SK-N-SH (cell line): ENCODE measurements around the gene SGSH. TPM values are rescaled to one million over a fixed set of nuclear protein-coding genes. Genes with fewer than 3 reads are reported as not detected.

ENCODE experiments used
- CTCF ChIA-PET: fragments of 300-600, 350-600 bp; formaldehyde crosslinking; extraction: SDS; loops from one replicate; lab custom pipeline; 2021; lab: Yijun Ruan, JAX
- POLR2A ChIA-PET: fragments of 350-600 bp; sonication (Branson Sonifier 250); formaldehyde crosslinking; extraction: SDS; loops from one replicate; lab custom pipeline; 2020; ENCODE audit warnings: antibody characterized with exemption, inconsistent platforms; lab: Yijun Ruan, JAX
- DNase-seq: peaks from one replicate; pipeline ENCODE4 v3.0.0; 2012
- H2AFZ ChIP-seq: fragments of 200-600 bp; sonication (generic); 2 replicates; pipeline ENCODE4 v1.8.1; 2016; ENCODE audit warnings: antibody characterized with exemption, mild to moderate bottlenecking, low read depth
- H3F3A ChIP-seq: fragments of 200-600 bp; sonication (generic); replicated peaks from 2 replicates; pipeline ENCODE3; 2016; ENCODE audit warnings: antibody characterized with exemption, mild to moderate bottlenecking; ENCODE audit not compliant: insufficient read depth
- H3K27ac ChIP-seq, 2 experiments: fragments of 200-500 bp in 1 of 2; fragments of 200-600 bp in 1 of 2; sonication (Bioruptor generic) in 1 of 2; sonication (generic), shearing (Covaris generic) in 1 of 2; 2 replicates each; pipeline versions ENCODE4 v1.5.1 to v1.6.1; 2014 to 2016; ENCODE audit warnings: low read depth in 2 of 2, inconsistent platforms in 1 of 2, low read length in 1 of 2, mild to moderate bottlenecking in 1 of 2, mixed read lengths in 1 of 2
- H3K27me3 ChIP-seq: fragments of 200-600 bp; sonication (generic), shearing (Covaris generic); 2 replicates; pipeline ENCODE4 v1.6.1; 2016; ENCODE audit warnings: mixed run types; ENCODE audit not compliant: insufficient read depth
- H3K36me3 ChIP-seq, 2 experiments: fragments of 200-500 bp in 1 of 2; fragments of 200-600 bp in 1 of 2; sonication (Bioruptor generic) in 1 of 2; sonication (generic) in 1 of 2; replicated peaks in 1 of 2; 2 replicates each; pipeline versions ENCODE3 to v1.5.1; 2014 to 2016; ENCODE audit warnings: low read length in 1 of 2, mild to moderate bottlenecking in 1 of 2; ENCODE audit not compliant: insufficient read depth in 2 of 2, control insufficient read depth in 1 of 2
- H3K4me1 ChIP-seq, 2 experiments: fragments of 200-500 bp in 1 of 2; fragments of 200-600 bp in 1 of 2; sonication (Bioruptor generic) in 1 of 2; sonication (generic), shearing (Covaris generic) in 1 of 2; 2 replicates each; pipeline versions ENCODE4 v1.5.1 to v1.6.1; 2014 to 2016; ENCODE audit warnings: low read depth in 1 of 2, low read length in 1 of 2, mixed run types in 1 of 2; ENCODE audit not compliant: insufficient read depth in 2 of 2, control insufficient read depth in 1 of 2
- H3K4me2 ChIP-seq: fragments of 200-600 bp; sonication (generic), shearing (Covaris generic); 2 replicates; pipeline ENCODE4 v1.6.1; 2017; ENCODE audit warnings: mixed run types
- H3K4me3 ChIP-seq, 2 experiments: fragments of 200-500 bp in 1 of 2; fragments of 200-600 bp in 1 of 2; sonication (Bioruptor generic) in 1 of 2; sonication (generic), shearing (Covaris generic) in 1 of 2; 2 replicates each; pipeline versions ENCODE4 v1.5.1 to v1.8.1; 2014 to 2016; ENCODE audit warnings: low read depth in 2 of 2, inconsistent platforms in 1 of 2, low read length in 1 of 2, mild to moderate bottlenecking in 1 of 2, mixed read lengths in 1 of 2, moderate library complexity in 1 of 2
- H3K79me2 ChIP-seq: fragments of 200-600 bp; sonication (generic); 2 replicates; pipeline ENCODE4 v1.8.1; 2017; ENCODE audit warnings: mild to moderate bottlenecking; ENCODE audit not compliant: insufficient read depth
- H3K9ac ChIP-seq: fragments of 200-600 bp; sonication (generic); 2 replicates; pipeline ENCODE4 v1.6.1; 2017; ENCODE audit warnings: mixed run types
- H3K9me2 ChIP-seq: fragments of 200-600 bp; sonication (generic); 2 replicates; pipeline ENCODE4 v1.6.1; 2017; ENCODE audit warnings: mixed run types
- H3K9me3 ChIP-seq: fragments of 200-600 bp; sonication (generic); 2 replicates; pipeline ENCODE4 v1.6.1; 2017; ENCODE audit warnings: mixed run types, mild to moderate bottlenecking, moderate library complexity
- H4K20me1 ChIP-seq: fragments of 200-600 bp; sonication (generic); 2 replicates; pipeline ENCODE4 v1.6.1; 2017; ENCODE audit warnings: mild to moderate bottlenecking, mixed run types; ENCODE audit not compliant: insufficient read depth
- CHD2 ChIP-seq: fragments of 150-350 bp; IDR thresholded peaks from 2 replicates; pipeline ENCODE4 v1.6.1; 2018; ENCODE audit warnings: low read length; ENCODE audit not compliant: partially characterized antibody
- ELF1 ChIP-seq: IDR thresholded peaks from 2 replicates; pipeline ENCODE4 v1.4.0; 2012
- EP300 ChIP-seq, 2 experiments: IDR thresholded peaks; 2 replicates each; pipeline versions ENCODE4 v1.4.0 to v1.6.1; 2012; ENCODE audit warnings: borderline replicate concordance in 1 of 2, low read depth in 1 of 2, low read length in 1 of 2
- FOXJ3 ChIP-seq: sonication (generic); formaldehyde crosslinking; IDR thresholded peaks from 2 replicates; pipeline ENCODE4 v1.5.1; 2020; ENCODE audit warnings: mild to moderate bottlenecking, missing genetic modification reagents
- FOXM1 ChIP-seq: IDR thresholded peaks from 2 replicates; pipeline ENCODE4 v1.4.0; 2012; ENCODE audit warnings: low read depth, mild to moderate bottlenecking
- GABPA ChIP-seq: IDR thresholded peaks from 2 replicates; pipeline ENCODE4 v1.4.0; 2012; ENCODE audit warnings: low read depth, mild to moderate bottlenecking
- GATA2 ChIP-seq: sonication (generic); formaldehyde crosslinking; IDR thresholded peaks from 2 replicates; pipeline ENCODE4 v1.5.0; 2020; ENCODE audit warnings: mild to moderate bottlenecking, missing genetic modification reagents
- JUND ChIP-seq: IDR thresholded peaks from 2 replicates; pipeline ENCODE4 v1.4.0; 2012
- MEF2A ChIP-seq: IDR thresholded peaks from 2 replicates; pipeline ENCODE4 v1.4.0; 2012; ENCODE audit warnings: low read depth, borderline replicate concordance
- MXI1 ChIP-seq: IDR thresholded peaks from 2 replicates; pipeline ENCODE4 v1.6.1; 2012; ENCODE audit warnings: mild to moderate bottlenecking, low read depth, low read length, improper control_type of control experiment
- NFIC ChIP-seq: IDR thresholded peaks from 2 replicates; pipeline ENCODE4 v1.4.0; 2012; ENCODE audit warnings: borderline replicate concordance
- NRF1 ChIP-seq: IDR thresholded peaks from 2 replicates; pipeline ENCODE4 v1.6.1; 2012; ENCODE audit warnings: low read depth, mild to moderate bottlenecking, low read length
- POLR2AphosphoS5 ChIP-seq: IDR thresholded peaks from 2 replicates; pipeline ENCODE4 v1.6.1; 2012; ENCODE audit warnings: low read depth, low read length
- SIN3A ChIP-seq: IDR thresholded peaks from 2 replicates; pipeline ENCODE4 v1.6.1; 2012; ENCODE audit warnings: low read depth, mild to moderate bottlenecking, low read length, moderate library complexity, borderline replicate concordance
- SMC3 ChIP-seq: IDR thresholded peaks from 2 replicates; pipeline ENCODE4 v1.6.1; 2012; ENCODE audit warnings: low read depth, low read length, improper control_type of control experiment
- TAF1 ChIP-seq: IDR thresholded peaks from 2 replicates; pipeline ENCODE4 v1.6.1; 2012; ENCODE audit warnings: low read depth, mild to moderate bottlenecking, low read length, moderate library complexity, borderline replicate concordance
- TCF12 ChIP-seq: IDR thresholded peaks from 2 replicates; pipeline ENCODE4 v1.4.0; 2012
- TEAD4 ChIP-seq: IDR thresholded peaks from 2 replicates; pipeline ENCODE4 v1.4.0; 2012; ENCODE audit warnings: mild to moderate bottlenecking, borderline replicate concordance; ENCODE audit not compliant: insufficient read depth
- YY1 ChIP-seq: IDR thresholded peaks from 2 replicates; pipeline ENCODE4 v1.4.0; 2012; ENCODE audit warnings: low read depth, mild to moderate bottlenecking
- WGBS: methylation state at CpG from one replicate; pipeline ENCODE4 v1.1.6; 2017; ENCODE audit warnings: low lambda C conversion rate; 5-methylcytosine and 5-hydroxymethylcytosine counted together
- polyA plus RNA-seq, 3 experiments: library from polyadenylated mRNA; depleted of rRNA; stranded (reverse); fragments of >200 nt; gene quantifications; 2 replicates each; pipeline ENCODE4 v1.2.3, GENCODE V29; 2012
- TF ChIP-seq, protein P1 (sequence below): fragments of 200-600 bp; sonication (generic); IDR thresholded peaks from 2 replicates; pipeline ENCODE4 v1.6.1; 2017; ENCODE audit warnings: antibody characterized with exemption, mild to moderate bottlenecking, moderate library complexity
- TF ChIP-seq, protein P2 (sequence below): fragments of 150-350 bp; IDR thresholded peaks from 2 replicates; pipeline ENCODE4 v1.6.1; 2017; ENCODE audit warnings: antibody characterized with exemption, low read length, low read depth, borderline replicate concordance
- TF ChIP-seq, protein P3 (sequence below): IDR thresholded peaks from 2 replicates; pipeline ENCODE4 v1.4.0; 2012; ENCODE audit warnings: low read depth, borderline replicate concordance
- TF ChIP-seq, protein P4 (sequence below): IDR thresholded peaks from 2 replicates; pipeline ENCODE4; 2012
- TF ChIP-seq, protein P5 (sequence below): IDR thresholded peaks from 2 replicates; pipeline ENCODE4 v1.4.0; 2012; ENCODE audit warnings: low read depth
- TF ChIP-seq, protein P6 (sequence below): IDR thresholded peaks from 2 replicates; pipeline ENCODE4 v1.4.0; 2012; ENCODE audit warnings: low read depth, borderline replicate concordance

SGSH gene
- 96.5 and 161 TPM in 2 replicates for polyA plus RNA-seq (2012; rRNA removed)
- 86.9 and 93.2 TPM in 2 replicates for polyA plus RNA-seq (2012; cell fraction: cytosol; rRNA removed)
- 459 and 571 TPM in 2 replicates for polyA plus RNA-seq (2012; cell fraction: nucleus; rRNA removed)

DNA sequence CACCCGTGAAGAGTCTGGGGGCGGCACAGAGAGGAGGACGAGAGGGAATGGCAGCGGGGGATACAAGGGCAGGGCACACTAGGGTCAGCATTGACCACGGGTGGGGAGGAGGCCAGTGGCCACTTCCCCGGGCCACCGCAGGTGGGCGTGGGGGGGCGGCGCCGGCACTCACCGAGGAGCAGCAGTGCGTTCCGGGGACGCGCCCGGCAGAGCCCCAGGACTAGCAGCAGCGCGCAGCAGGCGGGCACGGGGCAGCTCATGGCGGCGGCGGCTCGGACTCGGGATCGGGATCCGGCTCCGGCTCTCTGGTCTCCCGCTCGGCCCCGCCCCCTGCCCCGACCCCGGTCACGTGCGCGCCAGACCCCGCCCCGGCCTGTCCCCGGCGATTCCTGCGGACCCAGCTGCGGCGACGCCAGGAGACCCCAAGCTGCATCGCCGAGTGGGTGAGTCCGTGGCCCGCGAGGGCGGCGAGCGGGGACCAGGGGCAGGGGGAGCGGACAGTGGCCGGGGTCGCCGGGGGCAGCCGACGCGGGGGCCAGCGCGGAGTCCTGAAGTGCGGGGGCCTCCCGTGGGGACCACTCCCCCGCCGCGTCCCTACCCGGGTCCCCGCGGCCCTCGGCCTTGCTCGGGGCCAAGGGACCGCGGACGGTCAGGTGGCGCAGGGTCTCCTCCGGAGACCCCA, at the start of gene SGSH, which contains the start of gene SLC26A11:
SGSH (minus strand) TSS at position 280 of the 682 bp plus-strand sequence; CDS start at position 260, 20 bp downstream.
SLC26A11 (plus strand) TSS at position 374 of the 682 bp plus-strand sequence. CDS start 1,134 bp downstream, outside the sequence.
- 1% methylated on average over 55 of the region's 77 CpGs for WGBS
- Histone ChIP-seq H3K9me2 (no peaks in the 10 kb centered on the region), H3F3A (peaks cover 9% of the 10 kb centered on the region), H3K79me2 (peaks cover 45% of the 10 kb centered on the region; the same call in 1 of the 2 replicates), H3K27me3 (no peaks in the 10 kb centered on the region), H3K9me3 (no peaks in the 10 kb centered on the region), H2AFZ (peak within 1 kb of the TSS; percentile 87), H3K4me2 (peak within 1 kb of the TSS; percentile 98), H3K27ac (peak within 1 kb of the TSS; percentile 66 to 82), H3K9ac (peak within 1 kb of the TSS; percentile 88), H3K4me1 (peaks cover 4 to 24% of the 10 kb centered on the region in 2 experiments; a peak in 1 of 4 replicates), H3K4me3 (peak within 1 kb of the TSS; percentile 83 to 98), H3K36me3 (peaks cover 11 to 13% of the 10 kb centered on the region in 2 experiments), H4K20me1 (peaks cover 19% of the 10 kb centered on the region)
- DNase-seq = peak; percentile 100
- CTCF ChIA-PET = interaction anchor here (1.2 to 2.3 kb wide), 4 partner anchors 17 to 138 kb away, joined by 3 to 7 read pairs (median 4); partner anchors contain the start of gene GAA
- POLR2A ChIA-PET = interaction anchor here (0.6 to 1.2 kb wide), 5 partner anchors 13 to 119 kb away, joined by 3 to 7 read pairs (median 3); partner anchors contain the start of gene GAA
- no peak for TF ChIP-seq TCF12
- TF ChIP-seq, protein P1, sequence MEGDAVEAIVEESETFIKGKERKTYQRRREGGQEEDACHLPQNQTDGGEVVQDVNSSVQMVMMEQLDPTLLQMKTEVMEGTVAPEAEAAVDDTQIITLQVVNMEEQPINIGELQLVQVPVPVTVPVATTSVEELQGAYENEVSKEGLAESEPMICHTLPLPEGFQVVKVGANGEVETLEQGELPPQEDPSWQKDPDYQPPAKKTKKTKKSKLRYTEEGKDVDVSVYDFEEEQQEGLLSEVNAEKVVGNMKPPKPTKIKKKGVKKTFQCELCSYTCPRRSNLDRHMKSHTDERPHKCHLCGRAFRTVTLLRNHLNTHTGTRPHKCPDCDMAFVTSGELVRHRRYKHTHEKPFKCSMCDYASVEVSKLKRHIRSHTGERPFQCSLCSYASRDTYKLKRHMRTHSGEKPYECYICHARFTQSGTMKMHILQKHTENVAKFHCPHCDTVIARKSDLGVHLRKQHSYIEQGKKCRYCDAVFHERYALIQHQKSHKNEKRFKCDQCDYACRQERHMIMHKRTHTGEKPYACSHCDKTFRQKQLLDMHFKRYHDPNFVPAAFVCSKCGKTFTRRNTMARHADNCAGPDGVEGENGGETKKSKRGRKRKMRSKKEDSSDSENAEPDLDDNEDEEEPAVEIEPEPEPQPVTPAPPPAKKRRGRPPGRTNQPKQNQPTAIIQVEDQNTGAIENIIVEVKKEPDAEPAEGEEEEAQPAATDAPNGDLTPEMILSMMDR = peak; percentile 23
- TF ChIP-seq SMC3 = no peak
- TF ChIP-seq MXI1 = peak; percentile 64
- TF ChIP-seq, protein P2, sequence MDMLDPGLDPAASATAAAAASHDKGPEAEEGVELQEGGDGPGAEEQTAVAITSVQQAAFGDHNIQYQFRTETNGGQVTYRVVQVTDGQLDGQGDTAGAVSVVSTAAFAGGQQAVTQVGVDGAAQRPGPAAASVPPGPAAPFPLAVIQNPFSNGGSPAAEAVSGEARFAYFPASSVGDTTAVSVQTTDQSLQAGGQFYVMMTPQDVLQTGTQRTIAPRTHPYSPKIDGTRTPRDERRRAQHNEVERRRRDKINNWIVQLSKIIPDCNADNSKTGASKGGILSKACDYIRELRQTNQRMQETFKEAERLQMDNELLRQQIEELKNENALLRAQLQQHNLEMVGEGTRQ = peak; percentile 48
- peak; percentile 58; the same call in 1 of the 2 replicates for TF ChIP-seq TAF1
- TF ChIP-seq, protein P3, sequence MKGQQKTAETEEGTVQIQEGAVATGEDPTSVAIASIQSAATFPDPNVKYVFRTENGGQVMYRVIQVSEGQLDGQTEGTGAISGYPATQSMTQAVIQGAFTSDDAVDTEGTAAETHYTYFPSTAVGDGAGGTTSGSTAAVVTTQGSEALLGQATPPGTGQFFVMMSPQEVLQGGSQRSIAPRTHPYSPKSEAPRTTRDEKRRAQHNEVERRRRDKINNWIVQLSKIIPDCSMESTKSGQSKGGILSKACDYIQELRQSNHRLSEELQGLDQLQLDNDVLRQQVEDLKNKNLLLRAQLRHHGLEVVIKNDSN = peak; percentile 94
- TF ChIP-seq EP300 (IDR thresholded peaks at IDR 0.05; ENCODE audit: borderline replicate concordance in 1 of 2, low read depth in 1 of 2, low read length in 1 of 2) = no peak
- TF ChIP-seq NRF1 = no peak
- TF ChIP-seq, protein P4, sequence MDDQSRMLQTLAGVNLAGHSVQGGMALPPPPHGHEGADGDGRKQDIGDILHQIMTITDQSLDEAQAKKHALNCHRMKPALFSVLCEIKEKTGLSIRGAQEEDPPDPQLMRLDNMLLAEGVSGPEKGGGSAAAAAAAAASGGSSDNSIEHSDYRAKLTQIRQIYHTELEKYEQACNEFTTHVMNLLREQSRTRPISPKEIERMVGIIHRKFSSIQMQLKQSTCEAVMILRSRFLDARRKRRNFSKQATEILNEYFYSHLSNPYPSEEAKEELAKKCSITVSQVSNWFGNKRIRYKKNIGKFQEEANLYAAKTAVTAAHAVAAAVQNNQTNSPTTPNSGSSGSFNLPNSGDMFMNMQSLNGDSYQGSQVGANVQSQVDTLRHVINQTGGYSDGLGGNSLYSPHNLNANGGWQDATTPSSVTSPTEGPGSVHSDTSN = no peak
- TF ChIP-seq, protein P5, sequence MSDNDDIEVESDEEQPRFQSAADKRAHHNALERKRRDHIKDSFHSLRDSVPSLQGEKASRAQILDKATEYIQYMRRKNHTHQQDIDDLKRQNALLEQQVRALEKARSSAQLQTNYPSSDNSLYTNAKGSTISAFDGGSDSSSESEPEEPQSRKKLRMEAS = peak; percentile 46; the same call in 1 of the 2 replicates
- no peak for TF ChIP-seq JUND
- no peak for TF ChIP-seq CHD2
- peak; percentile 49; the same call in 1 of the 2 replicates for TF ChIP-seq YY1
- TF ChIP-seq GABPA = no peak
- TF ChIP-seq MEF2A = no peak
- TF ChIP-seq GATA2 (CRISPR knock-in tag) = no peak
- peak; percentile 63; the same call in 1 of the 2 replicates for TF ChIP-seq POLR2AphosphoS5
- TF ChIP-seq FOXM1 = no peak
- TF ChIP-seq SIN3A = no peak
- TF ChIP-seq TEAD4 = no peak
- TF ChIP-seq NFIC = no peak
- no peak for TF ChIP-seq ELF1
- TF ChIP-seq, protein P6, sequence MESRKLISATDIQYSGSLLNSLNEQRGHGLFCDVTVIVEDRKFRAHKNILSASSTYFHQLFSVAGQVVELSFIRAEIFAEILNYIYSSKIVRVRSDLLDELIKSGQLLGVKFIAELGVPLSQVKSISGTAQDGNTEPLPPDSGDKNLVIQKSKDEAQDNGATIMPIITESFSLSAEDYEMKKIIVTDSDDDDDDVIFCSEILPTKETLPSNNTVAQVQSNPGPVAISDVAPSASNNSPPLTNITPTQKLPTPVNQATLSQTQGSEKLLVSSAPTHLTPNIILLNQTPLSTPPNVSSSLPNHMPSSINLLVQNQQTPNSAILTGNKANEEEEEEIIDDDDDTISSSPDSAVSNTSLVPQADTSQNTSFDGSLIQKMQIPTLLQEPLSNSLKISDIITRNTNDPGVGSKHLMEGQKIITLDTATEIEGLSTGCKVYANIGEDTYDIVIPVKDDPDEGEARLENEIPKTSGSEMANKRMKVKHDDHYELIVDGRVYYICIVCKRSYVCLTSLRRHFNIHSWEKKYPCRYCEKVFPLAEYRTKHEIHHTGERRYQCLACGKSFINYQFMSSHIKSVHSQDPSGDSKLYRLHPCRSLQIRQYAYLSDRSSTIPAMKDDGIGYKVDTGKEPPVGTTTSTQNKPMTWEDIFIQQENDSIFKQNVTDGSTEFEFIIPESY = no peak
- no peak for TF ChIP-seq FOXJ3 (CRISPR knock-in tag)
